Measurements from ENCODE around the gene DPT. TPM values are rescaled to one million over a fixed set of nuclear protein-coding genes. Genes with fewer than 3 reads are reported as not detected.
A peak's percentile ranks its signal among the peaks of the same experiment; 100 is the strongest.

The DPT gene
- total RNA-seq, 4 donors from 2014 or later, result 30.9 to 141 (median 56.5) TPM

DNA sequence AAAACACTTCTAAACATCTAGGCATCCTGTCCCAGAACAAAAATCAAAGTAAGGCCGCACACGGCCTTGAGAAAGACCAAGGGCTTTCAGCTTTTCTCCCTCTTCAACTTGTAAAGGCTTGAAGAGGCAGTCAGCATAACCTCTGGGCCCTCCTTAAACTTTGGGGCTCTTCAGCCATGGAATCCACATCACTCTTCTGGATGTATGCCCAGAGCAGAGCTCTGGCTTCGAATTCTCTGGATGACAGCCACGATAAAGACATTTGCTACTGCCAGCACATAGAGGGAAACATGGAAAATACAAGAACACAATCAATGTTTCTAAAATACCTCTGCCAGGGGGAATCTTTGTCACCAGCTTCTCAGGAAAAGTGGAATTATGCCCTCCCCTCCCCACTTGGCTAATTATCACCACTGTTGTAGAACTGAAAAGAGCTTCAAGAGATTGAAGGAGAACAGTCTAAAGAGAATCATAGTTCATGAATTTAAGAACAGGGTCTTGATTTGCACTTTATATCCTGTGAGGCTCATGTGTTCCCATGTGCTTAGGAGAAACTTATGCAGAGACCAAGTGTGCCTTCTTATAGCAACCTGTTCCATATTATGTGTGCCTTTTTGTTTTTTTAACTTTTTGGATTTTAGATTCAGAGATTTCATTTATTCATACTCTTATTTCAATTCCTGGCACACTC is 39.0 kb upstream of the DPT start:
- DNase-seq, result peak; percentile 82
- H3K27me3 ChIP-seq, result no peaks in the 10 kb centered on the region
- H3K36me3 ChIP-seq, result no peaks in the 10 kb centered on the region
- no peak overlapping the region for H3K4me3 ChIP-seq (replicated peaks in 1 of 3)
- peak overlapping the region; percentile 68 to 86 (median 82) for H3K27ac ChIP-seq
- no peaks in the 10 kb centered on the region for H3K9me3 ChIP-seq
- WGBS, 2 donors, result 20 to 22% methylated on average over 4 of the region's 4 CpGs
- intact Hi-C loops (cut with DNase I), result no loop called here
- H3K4me1 ChIP-seq, result peaks cover 24 to 40% of the 10 kb centered on the region in 2 donors
- TF ChIP-seq POLR2A (IDR thresholded peaks at IDR 0.05), result peak in 1 of 2 donors; percentile 47
- TF ChIP-seq, protein P1, sequence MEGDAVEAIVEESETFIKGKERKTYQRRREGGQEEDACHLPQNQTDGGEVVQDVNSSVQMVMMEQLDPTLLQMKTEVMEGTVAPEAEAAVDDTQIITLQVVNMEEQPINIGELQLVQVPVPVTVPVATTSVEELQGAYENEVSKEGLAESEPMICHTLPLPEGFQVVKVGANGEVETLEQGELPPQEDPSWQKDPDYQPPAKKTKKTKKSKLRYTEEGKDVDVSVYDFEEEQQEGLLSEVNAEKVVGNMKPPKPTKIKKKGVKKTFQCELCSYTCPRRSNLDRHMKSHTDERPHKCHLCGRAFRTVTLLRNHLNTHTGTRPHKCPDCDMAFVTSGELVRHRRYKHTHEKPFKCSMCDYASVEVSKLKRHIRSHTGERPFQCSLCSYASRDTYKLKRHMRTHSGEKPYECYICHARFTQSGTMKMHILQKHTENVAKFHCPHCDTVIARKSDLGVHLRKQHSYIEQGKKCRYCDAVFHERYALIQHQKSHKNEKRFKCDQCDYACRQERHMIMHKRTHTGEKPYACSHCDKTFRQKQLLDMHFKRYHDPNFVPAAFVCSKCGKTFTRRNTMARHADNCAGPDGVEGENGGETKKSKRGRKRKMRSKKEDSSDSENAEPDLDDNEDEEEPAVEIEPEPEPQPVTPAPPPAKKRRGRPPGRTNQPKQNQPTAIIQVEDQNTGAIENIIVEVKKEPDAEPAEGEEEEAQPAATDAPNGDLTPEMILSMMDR (IDR thresholded peaks at IDR 0.05), result no peak

DNA sequence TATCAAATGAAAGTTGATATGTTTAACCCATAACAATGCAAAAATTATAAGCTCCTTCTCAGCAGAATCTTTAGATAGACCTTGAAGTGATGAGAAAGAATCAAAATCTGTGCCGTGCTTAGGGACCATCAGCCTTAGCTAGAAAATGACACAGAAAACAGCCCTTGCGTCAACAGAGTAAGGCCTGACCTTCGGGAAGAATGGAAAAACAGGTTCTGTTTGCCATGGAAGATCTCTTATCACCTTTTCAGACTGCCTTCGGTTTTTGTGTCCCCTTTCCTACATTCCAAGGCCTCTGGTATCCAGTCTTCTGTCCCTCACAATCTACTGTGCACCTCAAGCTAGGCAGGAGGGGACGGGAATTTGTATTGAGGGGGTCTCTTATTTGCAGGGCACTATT is 37.6 kb upstream of the DPT start:
- intact Hi-C loops (cut with DNase I), result no loop called here
- H3K27ac ChIP-seq, result peak overlapping the region; percentile 68 to 86 (median 82)
- H3K36me3 ChIP-seq, result no peaks in the 10 kb centered on the region
- H3K9me3 ChIP-seq, result no peaks in the 10 kb centered on the region
- no peak overlapping the region for H3K4me3 ChIP-seq (replicated peaks in 1 of 3)
- H3K27me3 ChIP-seq, result no peaks in the 10 kb centered on the region
- TF ChIP-seq POLR2A (IDR thresholded peaks at IDR 0.05), result no peak
- TF ChIP-seq, protein P1 (IDR thresholded peaks at IDR 0.05), result no peak
- H3K4me1 ChIP-seq, result peaks cover 17 to 39% of the 10 kb centered on the region in 2 donors
- WGBS, 2 donors, result 69 to 77% methylated on average over 5 of the region's 5 CpGs
- no peak for DNase-seq

DNA sequence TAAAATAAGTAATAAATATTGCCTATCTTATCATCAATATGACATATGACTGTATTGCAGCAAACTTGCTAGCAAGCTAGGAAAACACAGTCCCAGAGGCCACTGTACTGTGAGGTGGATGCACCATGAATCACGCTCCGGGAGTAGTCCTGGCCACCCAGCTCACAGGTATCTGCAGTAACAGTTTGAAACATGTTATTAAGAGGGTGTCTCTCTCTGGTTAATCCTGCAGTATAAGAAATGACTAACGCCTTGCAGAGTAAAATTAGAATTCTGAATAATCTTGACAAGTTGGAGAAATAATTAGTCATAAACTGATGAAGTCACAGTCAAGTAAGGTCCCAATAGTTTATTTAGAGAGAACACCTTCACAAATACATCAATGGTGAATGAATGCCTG is 34.0 kb upstream of the DPT start:
- 92 to 97% methylated on average over 3 of the region's 3 CpGs for WGBS, 2 donors
- Histone ChIP-seq H3K27me3 (no peaks in the 10 kb centered on the region), H3K4me1 (peaks cover 17 to 29% of the 10 kb centered on the region in 2 donors), H3K4me3 (replicated peaks in 1 of 3) (no peak overlapping the region), H3K9me3 (no peaks in the 10 kb centered on the region), H3K36me3 (no peaks in the 10 kb centered on the region), H3K27ac (no peak overlapping the region)
- TF ChIP-seq, protein P1 (IDR thresholded peaks at IDR 0.05), result no peak
- DNase-seq, result no peak
- intact Hi-C loops (cut with DNase I), result no loop called here

DNA sequence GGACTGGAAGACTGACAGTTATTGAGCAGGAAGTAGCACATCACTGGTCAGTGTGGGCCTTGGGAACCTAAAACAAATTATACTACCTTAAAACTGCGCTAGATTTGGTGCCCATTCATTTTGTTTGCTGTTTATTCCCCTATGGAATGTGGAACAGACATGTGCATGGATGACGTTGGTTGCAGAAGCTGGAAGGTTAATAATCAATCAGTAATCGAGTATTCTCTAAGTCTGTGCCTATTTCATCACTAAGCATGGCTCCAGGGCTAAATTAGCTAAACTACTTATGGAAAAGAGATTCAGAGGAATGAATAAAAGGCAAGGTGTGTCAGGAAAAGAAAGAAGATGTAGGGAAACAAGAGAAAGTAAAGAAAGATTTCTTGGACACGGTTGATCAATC is 33.5 kb upstream of the DPT start:
- H3K4me1 ChIP-seq, result peaks cover 17 to 31% of the 10 kb centered on the region in 2 donors
- no peak for TF ChIP-seq POLR2A (IDR thresholded peaks at IDR 0.05)
- TF ChIP-seq, protein P1 (IDR thresholded peaks at IDR 0.05), result no peak
- no peaks in the 10 kb centered on the region for H3K27me3 ChIP-seq
- 70 to 90% methylated on average over 4 of the region's 4 CpGs for WGBS, 2 donors
- H3K36me3 ChIP-seq, result no peaks in the 10 kb centered on the region
- no peak for DNase-seq
- no peaks in the 10 kb centered on the region for H3K9me3 ChIP-seq
- H3K4me3 ChIP-seq (replicated peaks in 1 of 3), result no peak overlapping the region
- intact Hi-C loops (cut with DNase I), result no loop called here
- H3K27ac ChIP-seq, result no peak overlapping the region

DNA sequence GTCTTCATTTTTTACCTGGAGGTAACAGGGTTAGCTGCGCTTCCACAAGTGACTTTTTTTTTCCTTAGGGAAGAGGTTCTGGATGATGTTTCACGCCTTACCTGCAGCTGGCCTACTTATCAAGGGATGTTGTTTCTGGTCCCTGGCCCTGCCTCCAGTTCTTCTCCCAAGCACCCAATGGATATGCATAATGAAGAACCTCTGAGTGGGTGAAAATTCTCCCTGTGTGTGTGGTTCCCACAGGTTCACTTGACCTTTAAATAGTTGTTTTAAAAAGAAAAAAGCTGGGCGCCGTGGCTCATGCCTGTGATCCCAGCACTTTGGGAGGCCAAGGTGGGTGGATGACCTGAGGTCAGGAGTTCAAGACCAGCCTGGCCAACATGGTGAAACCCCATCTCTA is 31.8 kb upstream of the DPT start:
- WGBS, 2 donors, result 40 to 49% methylated on average over 4 of the region's 4 CpGs
- intact Hi-C loops (cut with DNase I), result no loop called here
- no peak for TF ChIP-seq POLR2A (IDR thresholded peaks at IDR 0.05)
- TF ChIP-seq, protein P1 (IDR thresholded peaks at IDR 0.05), result no peak
- Histone ChIP-seq H3K36me3 (no peaks in the 10 kb centered on the region), H3K4me3 (replicated peaks in 1 of 3) (no peak overlapping the region), H3K27ac (peak overlapping the region in 2 of 3 donors; percentile 26 to 42), H3K27me3 (no peaks in the 10 kb centered on the region), H3K9me3 (no peaks in the 10 kb centered on the region), H3K4me1 (peaks cover 22 to 29% of the 10 kb centered on the region in 2 donors)
- peak; percentile 53 to 60 for DNase-seq
